CD4-positive, alpha-beta T cell (primary cell): Measurements from ENCODE around the gene EFNA1. TPM values are rescaled to one million over a fixed set of nuclear protein-coding genes. Genes with fewer than 3 reads are reported as not detected.
A peak's percentile ranks its signal among the peaks of the same experiment; 100 is the strongest.

Experiments used
- ATAC-seq: fragments of 200-7000 bp; cut with Tn5 transposase; one replicate; pipeline ENCODE4 v1.10.0; 2022; ENCODE audit warnings: mild to moderate bottlenecking; ENCODE audit not compliant: poor library complexity
- CTCF ChIA-PET: fragments of 350-600 bp; sonication (Branson Sonifier 250); formaldehyde crosslinking; loops from one replicate; lab custom pipeline; 2021; ENCODE audit warnings: antibody characterized with exemption, inconsistent platforms; lab: Charles Lee
- POLR2A ChIA-PET: fragments of 350-600 bp; sonication (Branson Sonifier 250); formaldehyde crosslinking; loops from one replicate; lab custom pipeline; 2021; ENCODE audit warnings: antibody characterized with exemption, inconsistent platforms; lab: Charles Lee
- DNase-seq, 14 experiments: peaks; one replicate each; pipeline ENCODE4 v3.0.0-alpha.2; 2013 to 2020; ENCODE audit warnings: mixed read lengths in 2 of 14
- H3K27ac ChIP-seq, 2 donors: one replicate each; pipeline versions ENCODE4 v1.5.1 to v1.7.0; 2013; ENCODE audit warnings: low read length in 2 of 2, low read depth in 1 of 2, mild to moderate bottlenecking in 1 of 2
- H3K27me3 ChIP-seq, 2 experiments: 1 replicate in 1 of 2; 2 replicates in 1 of 2; pipeline versions ENCODE4 v1.6.1 to v1.7.0; 2013; ENCODE audit warnings: low read length in 2 of 2, control low read depth in 1 of 2, mild to moderate bottlenecking in 1 of 2, moderate library complexity in 1 of 2; ENCODE audit not compliant: insufficient read depth in 2 of 2, control insufficient read depth in 1 of 2
- H3K36me3 ChIP-seq: one replicate; pipeline ENCODE4 v1.6.1; 2013; ENCODE audit warnings: low read length, control low read depth; ENCODE audit not compliant: insufficient read depth
- H3K4me1 ChIP-seq: one replicate; pipeline ENCODE4 v1.6.1; 2013; ENCODE audit warnings: low read length, control low read depth; ENCODE audit not compliant: insufficient read depth
- H3K4me3 ChIP-seq: one replicate; pipeline ENCODE4 v1.5.1; 2013; ENCODE audit warnings: mild to moderate bottlenecking, low read length, moderate library complexity
- H3K9me3 ChIP-seq, 2 experiments: 1 replicate in 1 of 2; 2 replicates in 1 of 2; pipeline versions ENCODE4 v1.6.1 to v1.7.0; 2013; ENCODE audit warnings: low read length in 2 of 2, mild to moderate bottlenecking in 2 of 2, control low read depth in 1 of 2, moderate library complexity in 1 of 2; ENCODE audit not compliant: control insufficient read depth in 1 of 2, insufficient read depth in 1 of 2
- H3K27ac Mint-ChIP-seq: one replicate; pipeline ENCODE4 v1.8.0; 2020; ENCODE audit warnings: mixed read lengths
- H3K27me3 Mint-ChIP-seq: one replicate; pipeline ENCODE4 v1.8.0; 2021; ENCODE audit warnings: mixed read lengths
- H3K36me3 Mint-ChIP-seq: one replicate; pipeline ENCODE4 v1.8.0; 2021; ENCODE audit warnings: low read depth, mixed read lengths
- H3K4me1 Mint-ChIP-seq: one replicate; pipeline ENCODE4 v1.8.0; 2021; ENCODE audit warnings: low read depth, mixed read lengths
- H3K4me3 Mint-ChIP-seq: one replicate; pipeline ENCODE4 v1.8.0; 2020; ENCODE audit warnings: mild to moderate bottlenecking, mixed read lengths
- H3K9me3 Mint-ChIP-seq: one replicate; pipeline ENCODE4 v1.8.0; 2020; ENCODE audit warnings: mixed read lengths
- CTCF ChIP-seq: fragments of 200-600 bp; IDR thresholded peaks from one replicate; pipeline ENCODE4 v1.8.0; 2022; ENCODE audit warnings: antibody characterized with exemption, mild to moderate bottlenecking
- intact Hi-C, 2 experiments: fragments of 100-400 bp; cut with DNase I in 1 of 2; cut with micrococcal nuclease in 1 of 2; formaldehyde crosslinking; loops; one replicate each; pipeline versions ENCODE4 v1.15.1 to v1.9.0; 2023 to 2025; cut with DNase I, micrococcal nuclease
- total RNA-seq, 174 experiments: library from RNA in 2 of 174; stranded (reverse) in 2 of 174; gene quantifications; one replicate each; pipeline ENCODE4 v1.2.3 and lab custom pipeline; 2021 to 2026

Gene EFNA1
- total RNA-seq, 2 experiments from 2014 or later = 4.2 to 5.9 TPM

GRCh38 chr1:155176544-155177071 is 48.9 kb downstream of the EFNA1 start:
- ATAC-seq (peak; percentile 45), DNase-seq (peak; percentile 76 to 92 (median 85))
- Histone ChIP-seq H3K27me3 (no peaks in the 10 kb centered on the region), H3K4me1 (peaks cover 51% of the 10 kb centered on the region), H3K9me3 (no peaks in the 10 kb centered on the region), H3K4me3 (no peak overlapping the region), H3K36me3 (peaks cover 38% of the 10 kb centered on the region), H3K27ac (no peak overlapping the region)
- peak overlapping the region; percentile 78 for H3K4me3 Mint-ChIP-seq
- H3K36me3 Mint-ChIP-seq = peaks cover 46% of the 10 kb centered on the region
- ChIA-PET CTCF (interaction anchor here (0.8 to 4.4 kb wide), 6 partner anchors 17 to 99 kb away, joined by 3 to 34 read pairs (median 6); no protein-coding TSS in a partner anchor), POLR2A (interaction anchor here (0.7 to 1.6 kb wide), 2 partner anchors 17 to 51 kb away, joined by 4 to 6 read pairs; no protein-coding TSS in a partner anchor)
- peak; percentile 94 for TF ChIP-seq CTCF
- no peaks in the 10 kb centered on the region for H3K27me3 Mint-ChIP-seq
- intact Hi-C loops = loop anchor here (1.0 to 5.0 kb wide), 5 partner anchors 18 to 416 kb away; partner anchors contain the start of gene RUSC1 (in 1 of the 2)
- no peaks in the 10 kb centered on the region for H3K9me3 Mint-ChIP-seq
- H3K4me1 Mint-ChIP-seq = peaks cover 47% of the 10 kb centered on the region
- H3K27ac Mint-ChIP-seq = peak overlapping the region; percentile 47

GRCh38 chr1:155177192-155177917 is 49.7 kb downstream of the EFNA1 start:
- no peak overlapping the region for H3K4me3 Mint-ChIP-seq
- Histone ChIP-seq H3K4me3 (no peak overlapping the region), H3K4me1 (peaks cover 47% of the 10 kb centered on the region), H3K9me3 (no peaks in the 10 kb centered on the region), H3K27ac (no peak overlapping the region), H3K27me3 (no peaks in the 10 kb centered on the region), H3K36me3 (peaks cover 42% of the 10 kb centered on the region)
- H3K9me3 Mint-ChIP-seq = no peaks in the 10 kb centered on the region
- ChIA-PET POLR2A (interaction anchor here (0.7 to 1.6 kb wide), 2 partner anchors 16 to 50 kb away, joined by 4 to 6 read pairs; no protein-coding TSS in a partner anchor), CTCF (interaction anchor here (0.8 to 4.4 kb wide), 4 partner anchors 17 to 67 kb away, joined by 3 to 34 read pairs (median 4); no protein-coding TSS in a partner anchor)
- TF ChIP-seq CTCF = no peak
- H3K36me3 Mint-ChIP-seq = peaks cover 40% of the 10 kb centered on the region
- intact Hi-C loops = loop anchor here (2.0 to 5.0 kb wide), 4 partner anchors 17 to 415 kb away; partner anchors contain the start of gene RUSC1 (in 1 of the 2)
- no peak for ATAC-seq
- DNase-seq = peak in 2 of 14 experiments; percentile 4 to 27
- no peak overlapping the region for H3K27ac Mint-ChIP-seq
- H3K27me3 Mint-ChIP-seq = no peaks in the 10 kb centered on the region
- H3K4me1 Mint-ChIP-seq = peaks cover 40% of the 10 kb centered on the region

- H3K36me3 ChIP-seq = peaks cover 44% of the 10 kb centered on the region
- H3K4me1 ChIP-seq = peaks cover 42% of the 10 kb centered on the region
- DNase-seq = peak in 3 of 14 experiments; percentile 3 to 27 (median 20)
- Mint-ChIP-seq H3K9me3 (no peaks in the 10 kb centered on the region), H3K27ac (no peak overlapping the region), H3K27me3 (no peaks in the 10 kb centered on the region), H3K4me1 (peaks cover 36% of the 10 kb centered on the region), H3K4me3 (no peak overlapping the region), H3K36me3 (peaks cover 34% of the 10 kb centered on the region)
- no peak overlapping the region for H3K4me3 ChIP-seq
- intact Hi-C loops = loop anchor here (2.0 to 5.0 kb wide), 4 partner anchors 17 to 415 kb away; partner anchors contain the start of gene RUSC1 (in 1 of the 2)
- no peaks in the 10 kb centered on the region for H3K9me3 ChIP-seq
- no peak for ATAC-seq
- TF ChIP-seq CTCF = no peak
- ChIA-PET POLR2A (interaction anchor here (0.9 to 1.6 kb wide), 2 partner anchors 16 to 49 kb away, joined by 3 to 6 read pairs; no protein-coding TSS in a partner anchor), CTCF (interaction anchor here (0.8 to 4.4 kb wide), 4 partner anchors 16 to 66 kb away, joined by 3 to 34 read pairs (median 4); no protein-coding TSS in a partner anchor)
- H3K27ac ChIP-seq = no peak overlapping the region
- H3K27me3 ChIP-seq = no peaks in the 10 kb centered on the region
Measured at GRCh38 chr1:155177918-155178281, 50.2 kb downstream of the EFNA1 start.
